Brain microvascular endothelial cell (primary cell): Measurements from ENCODE around the gene MICAL2.

Source experiments
- DNase-seq: peaks from one replicate; pipeline ENCODE4 v3.0.0-alpha.2; 2020
- H3K27ac ChIP-seq: fragments of 250-450 bp; sonication (Bioruptor Pico); 2 replicates; pipeline ENCODE4 v1.5.1; 2020; ENCODE audit warnings: mild to moderate bottlenecking, moderate library complexity
- H3K27me3 ChIP-seq: fragments of 250-450 bp; sonication (Bioruptor Pico); replicated peaks from 2 replicates; pipeline ENCODE4 v1.5.1; 2020; ENCODE audit warnings: mild to moderate bottlenecking
- H3K36me3 ChIP-seq: fragments of 250-450 bp; sonication (Bioruptor Pico); replicated peaks from 2 replicates; pipeline ENCODE4 v1.5.1; 2020; ENCODE audit warnings: mild to moderate bottlenecking
- H3K4me3 ChIP-seq: 2 replicates; pipeline ENCODE4 v1.5.1; 2011; ENCODE audit warnings: low read depth, mild to moderate bottlenecking, control low read depth, low read length, moderate library complexity
- CTCF ChIP-seq: IDR thresholded peaks from 2 replicates; pipeline ENCODE4 v1.5.1; 2011; ENCODE audit warnings: low read depth, mild to moderate bottlenecking, moderate library complexity, low read length, control low read depth, inconsistent platforms; ENCODE audit errors: missing control alignments
- in situ Hi-C: cut with HindIII; loops from 2 replicates; pipeline ENCODE4 v1.10.0; 2017; ENCODE audit warnings: low sequenced_read_pairs, low pct_ligation_motif_present

The MICAL2 gene

DNA sequence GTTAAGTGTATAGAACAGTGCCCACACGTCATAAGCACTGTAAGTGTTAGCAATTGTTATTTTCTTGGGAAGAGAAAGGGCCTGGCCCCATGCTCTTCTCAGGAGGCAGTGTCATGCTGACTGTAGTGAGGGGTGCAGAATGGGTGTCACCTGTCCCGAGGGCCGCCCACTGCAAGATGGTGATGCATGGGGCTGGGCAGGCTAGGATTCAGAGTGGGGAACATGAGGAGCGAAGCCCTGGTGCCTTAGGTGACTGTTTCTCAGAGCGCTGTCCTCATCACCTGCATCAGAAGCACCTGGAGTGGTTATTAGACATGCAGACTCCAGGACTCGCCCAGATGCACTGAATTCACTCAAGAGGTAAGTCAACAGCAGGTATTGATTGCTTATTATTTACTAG is 166.0 kb downstream of the MICAL2 start:
- DNase-seq, result no peak
- Histone ChIP-seq H3K36me3 (peaks cover under 1% of the 10 kb centered on the region), H3K27me3 (no peaks in the 10 kb centered on the region), H3K27ac (no peak overlapping the region), H3K4me3 (no peak overlapping the region)
- no peak for TF ChIP-seq CTCF
- in situ Hi-C loops, result no loop called here

DNA sequence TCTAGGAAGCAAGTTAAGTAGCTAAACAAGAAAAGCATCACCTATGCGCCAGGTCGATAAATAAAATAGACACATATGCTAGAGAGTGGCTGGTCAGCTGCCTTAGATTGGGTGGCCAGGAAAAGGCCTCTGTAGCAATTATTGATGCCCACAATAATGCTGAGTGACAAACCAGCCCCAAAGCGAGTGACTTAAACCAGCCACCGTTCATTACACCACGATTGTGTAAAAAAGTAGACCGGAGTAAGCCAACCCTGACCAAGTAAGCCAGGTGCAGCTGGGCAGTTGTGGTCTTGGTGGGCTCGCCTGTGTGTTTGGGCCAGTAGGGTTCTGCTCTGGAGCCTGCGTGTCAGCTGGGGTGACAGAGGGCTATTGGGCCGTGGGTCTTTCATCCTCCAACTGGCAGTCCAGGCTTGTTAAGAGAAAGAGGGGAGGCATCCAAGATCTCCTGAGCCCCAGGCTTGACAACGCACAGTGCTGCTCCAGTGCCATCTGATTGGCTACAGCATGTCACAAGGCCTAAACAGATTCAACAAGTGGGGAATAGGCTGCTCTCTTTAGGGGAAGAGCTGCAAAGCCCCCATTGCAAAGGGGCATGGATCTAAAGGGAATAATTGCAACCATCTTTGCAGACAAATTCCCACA is 166.6 kb downstream of the MICAL2 start:
- in situ Hi-C loops, result no loop called here
- Histone ChIP-seq H3K4me3 (no peak overlapping the region), H3K27ac (no peak overlapping the region), H3K27me3 (no peaks in the 10 kb centered on the region), H3K36me3 (peaks cover 3% of the 10 kb centered on the region)
- TF ChIP-seq CTCF, result no peak
- DNase-seq, result no peak

DNA sequence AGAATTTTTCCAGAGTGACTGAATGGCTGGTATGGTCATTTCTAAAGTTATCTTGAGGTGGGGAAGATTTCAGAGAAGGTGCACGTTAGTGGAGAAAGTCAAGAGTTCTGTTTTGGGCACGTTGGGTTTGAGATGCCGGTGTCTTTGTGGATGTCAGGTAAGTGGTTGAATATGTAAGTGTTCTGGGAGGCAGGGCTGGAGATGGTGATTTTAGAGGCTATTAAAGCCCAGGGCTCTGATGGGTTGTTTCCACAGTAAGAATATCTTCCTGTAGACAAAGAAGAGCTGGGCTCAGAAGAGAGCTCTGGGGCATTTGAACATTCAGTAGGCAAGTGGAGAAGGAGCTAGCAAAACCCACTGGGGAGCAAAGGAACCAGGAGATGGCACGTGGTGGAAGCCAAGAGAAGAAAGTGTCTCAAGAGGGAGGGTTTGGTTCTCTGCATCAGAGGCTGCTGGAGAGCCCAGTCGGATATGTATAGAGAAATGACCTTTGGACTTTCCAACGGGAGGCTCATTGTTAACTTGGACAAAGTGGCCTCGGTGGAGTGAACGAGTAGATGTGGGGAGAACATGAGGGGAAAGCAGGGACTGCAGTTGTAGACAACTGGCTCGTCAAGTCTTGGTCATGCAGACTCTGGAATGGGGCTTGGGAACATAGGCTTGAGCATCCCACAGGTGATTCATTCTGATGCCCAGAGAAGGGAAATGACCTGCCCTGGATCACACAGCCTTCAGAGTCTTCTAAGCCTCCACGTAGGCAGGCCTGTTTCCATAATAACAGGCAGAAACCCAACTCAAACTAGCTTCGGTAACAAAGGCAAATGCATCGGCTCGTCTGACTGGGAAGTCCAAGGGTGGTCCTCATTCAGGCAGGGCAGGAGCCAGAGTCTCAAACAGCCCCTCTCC is 168.6 kb downstream of the MICAL2 start:
- no peak for DNase-seq
- TF ChIP-seq CTCF, result no peak
- in situ Hi-C loops, result no loop called here
- Histone ChIP-seq H3K4me3 (no peak overlapping the region), H3K27ac (no peak overlapping the region), H3K36me3 (peaks cover 3% of the 10 kb centered on the region), H3K27me3 (no peaks in the 10 kb centered on the region)

- Histone ChIP-seq H3K27me3 (no peaks in the 10 kb centered on the region), H3K36me3 (peaks cover 3% of the 10 kb centered on the region), H3K27ac (no peak overlapping the region), H3K4me3 (no peak overlapping the region)
- in situ Hi-C loops, result no loop called here
- DNase-seq, result no peak
- TF ChIP-seq CTCF, result no peak
Measured at GRCh38 chr11:12279672-12280108, 169.3 kb downstream of the MICAL2 start.

- no peak for DNase-seq
- Histone ChIP-seq H3K27ac (no peak overlapping the region), H3K36me3 (peaks cover 3% of the 10 kb centered on the region), H3K27me3 (no peaks in the 10 kb centered on the region), H3K4me3 (no peak overlapping the region)
- in situ Hi-C loops, result no loop called here
- no peak for TF ChIP-seq CTCF
Measured at GRCh38 chr11:12280199-12280837, 169.9 kb downstream of the MICAL2 start.
